ENCODE data around the gene SLC28A3.

Gene SLC28A3

DNA sequence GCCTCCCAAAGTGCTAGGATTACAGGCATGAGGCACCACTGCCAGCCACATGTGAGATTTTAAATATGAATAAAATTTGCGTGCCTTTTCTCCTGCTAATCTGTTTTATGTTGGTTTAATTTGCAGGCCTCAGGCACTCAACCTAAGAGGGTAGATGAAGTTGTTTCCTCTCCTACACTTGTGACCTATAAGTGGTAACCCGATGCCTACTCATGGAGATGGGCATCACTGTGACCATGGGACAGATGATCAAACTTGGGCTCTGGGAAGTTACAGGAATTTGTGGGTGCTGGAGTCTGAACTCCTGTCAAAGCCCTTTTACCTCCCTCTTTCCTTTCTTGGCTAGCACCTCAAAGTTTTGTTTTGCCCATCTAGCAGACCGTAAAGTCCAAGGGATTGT, 1.1 kb downstream of the SLC28A3 start:
- DNase-seq: no peak

DNA sequence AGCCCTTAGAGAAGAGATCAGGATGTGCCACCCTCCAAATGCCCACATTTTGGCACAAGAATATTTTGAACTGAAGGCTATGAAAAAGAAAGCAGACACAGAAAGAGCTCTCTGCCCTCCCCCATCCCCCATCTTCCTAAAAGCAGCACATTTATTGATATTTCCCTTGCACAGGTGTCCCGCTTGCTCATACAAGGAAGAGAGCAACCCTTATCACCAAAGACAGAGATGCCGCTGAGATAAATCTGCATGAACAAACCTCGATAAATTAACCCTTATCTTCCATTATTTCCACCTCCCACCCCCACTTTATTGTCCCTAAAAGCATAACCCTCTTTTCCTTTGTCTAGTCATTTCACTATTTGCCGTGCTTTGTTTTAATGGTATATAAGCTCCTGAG, 1.8 kb downstream of the SLC28A3 start:
- DNase-seq: no peak

DNA sequence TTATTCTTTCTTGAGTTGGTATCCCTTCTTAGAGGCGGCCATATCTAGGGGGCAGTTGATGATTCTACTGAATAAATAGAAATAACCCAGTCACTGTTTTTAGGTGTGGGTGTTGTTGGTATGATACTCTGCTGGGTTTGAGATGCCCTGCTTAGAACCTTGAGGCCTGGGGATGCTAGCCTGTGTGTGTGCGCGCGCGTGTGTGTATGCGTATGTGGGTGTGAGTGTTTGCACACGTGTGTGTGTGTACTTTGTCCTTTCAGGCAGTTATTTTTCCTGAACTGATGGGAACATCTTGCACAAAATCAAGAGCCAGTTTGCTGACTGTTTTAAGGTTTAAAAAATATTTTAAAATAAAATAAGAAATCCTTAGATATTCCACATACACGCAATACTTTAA, 3.3 kb downstream of the SLC28A3 start:
- DNase-seq: no peak

DNA sequence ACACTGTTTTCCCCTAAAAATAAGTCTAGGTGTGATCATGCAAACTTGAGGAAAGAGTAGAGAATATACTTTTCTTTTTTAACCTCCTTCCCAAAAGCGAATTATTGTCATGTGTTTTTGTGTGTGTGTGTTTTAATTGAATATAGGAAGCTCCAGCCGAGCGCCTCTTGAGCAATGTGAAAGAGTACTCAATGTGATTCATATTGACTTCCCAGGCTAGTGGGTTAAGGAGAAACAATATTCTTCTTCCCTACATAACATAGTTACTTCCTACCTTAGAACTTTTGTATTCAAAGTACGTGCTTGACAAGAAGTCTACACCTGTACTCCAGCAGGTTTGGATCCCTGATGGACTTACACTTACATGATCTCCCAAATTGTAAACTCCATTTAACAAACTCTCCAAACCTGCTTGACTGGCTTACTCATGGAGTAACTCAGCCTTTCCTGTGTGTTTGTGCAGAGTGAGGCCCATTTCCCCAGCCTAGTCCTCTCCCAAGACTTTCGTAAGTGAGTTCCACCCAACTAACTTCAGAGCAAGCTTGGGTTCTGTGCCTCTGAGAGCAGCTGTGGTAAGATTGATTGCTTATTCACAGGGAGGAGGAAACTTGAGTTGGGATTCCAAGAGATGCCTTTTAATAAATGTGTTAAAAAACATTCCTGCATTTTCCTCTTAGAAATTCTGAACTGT, 9.3 kb downstream of the SLC28A3 start:
- no peak for DNase-seq

DNA sequence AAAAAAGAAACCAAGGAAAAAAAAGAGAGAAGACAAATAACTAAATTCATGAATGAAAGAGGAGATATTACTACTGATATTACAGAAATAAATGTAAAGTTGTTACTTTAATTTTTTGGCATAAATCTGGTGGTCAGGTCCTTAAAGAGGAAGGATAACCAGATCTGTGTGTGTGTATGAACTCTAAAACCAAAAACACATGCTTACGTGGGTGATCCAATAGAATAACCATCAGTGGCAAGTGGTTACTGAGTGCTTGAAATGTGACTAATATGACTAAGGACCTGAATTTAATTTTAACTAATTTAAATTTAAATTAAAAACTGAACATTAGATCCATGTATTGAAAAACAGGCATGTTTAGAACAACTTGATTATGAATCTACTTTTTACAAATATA, 10.3 kb downstream of the SLC28A3 start:
- DNase-seq: no peak

DNA sequence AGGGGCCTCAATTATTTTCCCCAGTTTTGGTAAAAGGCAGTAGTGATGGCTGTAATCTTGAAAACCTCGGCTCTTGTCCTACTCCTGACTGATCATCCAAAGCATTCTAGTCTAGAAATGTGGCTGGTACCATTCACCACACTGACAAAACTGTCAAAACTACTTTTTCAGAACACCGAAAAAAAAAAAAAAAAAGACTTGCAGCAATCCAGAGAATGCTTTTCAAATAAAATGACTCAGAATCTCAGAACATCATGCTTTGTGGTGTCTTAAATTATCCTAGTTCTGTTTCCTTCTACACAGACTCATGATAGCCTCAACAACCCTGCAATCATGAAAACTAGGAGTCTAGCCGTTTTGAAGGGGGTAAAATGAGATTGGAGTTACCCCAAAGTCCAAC, 13.4 kb downstream of the SLC28A3 start:
- no peak for DNase-seq

DNA sequence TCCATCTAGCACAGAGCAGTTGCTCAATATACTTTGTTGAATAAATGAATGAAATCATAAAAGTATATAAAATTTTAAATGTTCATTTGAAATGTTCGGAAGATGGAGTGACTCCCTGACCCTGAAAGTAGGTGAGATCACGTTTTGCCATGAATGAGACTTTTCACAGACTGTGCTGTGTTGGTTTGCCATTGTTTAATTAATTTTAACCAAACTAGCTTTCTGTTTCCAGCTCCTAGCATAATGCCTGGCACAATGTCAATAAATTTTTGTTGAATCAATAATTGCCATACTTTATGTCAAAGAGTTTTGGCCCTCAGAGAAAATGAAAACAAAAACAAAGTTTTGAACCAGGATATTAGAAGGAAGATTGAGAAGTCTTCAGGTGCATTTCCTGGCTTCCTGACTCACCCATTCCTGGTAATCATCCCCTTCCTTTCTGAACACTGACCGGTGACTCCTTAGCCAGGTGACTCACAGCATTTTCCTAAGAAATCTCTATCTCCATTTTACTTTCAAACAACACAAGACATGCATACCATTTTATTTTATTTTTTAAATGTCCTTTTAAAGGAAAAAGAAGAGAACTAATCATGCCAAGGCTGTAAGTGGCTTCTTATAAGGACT, 15.1 kb downstream of the SLC28A3 start:
- no peak for DNase-seq

DNA sequence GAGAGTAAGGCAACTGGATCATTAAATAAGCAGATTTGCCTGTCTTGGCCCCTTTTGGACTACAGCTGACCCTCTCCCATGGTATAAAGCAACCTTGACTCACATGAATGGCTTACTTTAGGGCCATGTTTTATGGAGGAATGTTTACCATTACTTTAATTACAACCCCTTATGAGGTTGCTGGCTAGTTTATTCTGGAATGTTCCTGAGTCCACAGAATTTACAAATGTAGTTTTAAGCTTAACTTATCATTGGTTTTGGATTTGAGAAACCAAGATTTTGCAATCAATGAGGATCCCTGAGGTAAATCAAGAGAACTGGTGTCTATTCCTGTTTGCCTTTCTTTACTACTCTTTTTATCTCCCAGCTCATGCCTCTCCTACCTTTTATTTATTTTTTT, 15.7 kb downstream of the SLC28A3 start:
- DNase-seq: no peak

DNA sequence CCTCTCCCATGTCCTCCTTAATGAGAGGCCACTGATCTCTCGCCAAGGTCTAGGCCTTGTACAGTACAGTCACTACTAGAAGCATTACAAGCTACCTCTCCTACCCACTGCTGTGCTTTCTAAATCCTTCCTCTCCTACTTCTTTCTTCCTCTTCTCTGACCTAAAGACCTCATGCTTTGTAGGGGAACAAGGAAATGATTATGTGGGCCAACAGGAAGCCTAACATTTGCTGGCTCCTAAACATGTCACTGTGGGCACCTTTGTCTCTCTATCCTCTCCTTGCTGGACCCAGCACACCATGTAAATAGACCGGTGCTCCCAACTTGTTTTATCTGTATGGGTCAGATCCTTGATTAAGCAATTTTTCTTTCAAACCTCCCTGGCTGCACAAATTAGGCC, 16.7 kb downstream of the SLC28A3 start:
- DNase-seq: no peak

DNA sequence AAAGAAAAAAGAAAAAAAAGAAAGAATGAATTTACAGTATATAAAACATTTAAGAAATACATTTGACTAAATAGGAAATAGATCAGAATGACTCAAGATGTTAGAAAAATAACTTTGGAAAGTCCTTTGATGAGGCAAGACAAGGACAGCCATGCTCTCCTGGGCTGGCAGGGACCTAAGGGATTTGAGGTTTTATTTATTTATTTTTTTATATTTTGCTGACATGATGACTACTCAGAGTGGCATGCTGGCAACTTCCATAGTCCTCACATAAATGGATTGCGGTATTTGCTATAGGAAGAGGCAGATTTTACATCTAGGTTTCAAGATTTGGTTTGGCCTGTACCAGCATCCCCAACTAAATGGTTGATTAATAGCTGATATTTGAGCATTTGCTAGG, 17.7 kb downstream of the SLC28A3 start:
- no peak for DNase-seq

DNA sequence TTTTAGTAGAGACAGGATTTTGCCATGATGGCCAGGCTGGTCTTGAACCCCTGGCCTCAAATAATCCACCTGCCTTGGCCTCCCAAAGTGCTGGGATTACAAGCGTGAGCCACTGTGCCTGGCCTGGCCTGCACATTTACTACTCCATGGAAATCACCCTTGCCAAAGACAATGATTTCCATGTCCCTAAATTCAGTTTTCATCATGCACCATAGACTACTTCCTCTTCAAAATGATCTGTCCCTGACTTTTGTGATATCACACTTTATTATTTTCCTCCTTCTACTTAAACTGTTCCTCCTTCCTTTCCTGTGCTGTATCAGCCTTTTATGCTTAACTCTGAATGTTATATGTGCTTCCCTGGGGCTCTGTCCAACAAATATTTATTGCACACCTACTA, 20.3 kb downstream of the SLC28A3 start:
- DNase-seq: no peak

DNA sequence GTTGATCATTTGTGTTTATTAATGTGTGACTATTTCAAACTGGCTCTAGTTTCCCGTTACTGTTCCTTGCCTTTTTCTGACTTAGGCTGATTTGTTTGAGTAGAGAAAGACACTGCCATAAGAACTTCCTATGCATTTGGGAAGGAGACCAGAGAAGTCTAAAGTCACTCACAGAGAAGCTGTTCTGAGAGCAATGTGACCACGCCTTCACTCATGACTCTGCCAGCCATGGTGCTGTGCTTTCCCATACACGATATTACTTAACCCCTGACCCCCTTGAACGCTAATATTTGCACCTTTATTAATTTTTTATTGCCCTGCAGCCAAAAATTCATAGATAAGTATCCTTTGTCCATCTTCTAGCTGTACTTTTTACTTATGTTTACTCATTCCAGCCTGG, 20.9 kb downstream of the SLC28A3 start:
- no peak for DNase-seq

DNA sequence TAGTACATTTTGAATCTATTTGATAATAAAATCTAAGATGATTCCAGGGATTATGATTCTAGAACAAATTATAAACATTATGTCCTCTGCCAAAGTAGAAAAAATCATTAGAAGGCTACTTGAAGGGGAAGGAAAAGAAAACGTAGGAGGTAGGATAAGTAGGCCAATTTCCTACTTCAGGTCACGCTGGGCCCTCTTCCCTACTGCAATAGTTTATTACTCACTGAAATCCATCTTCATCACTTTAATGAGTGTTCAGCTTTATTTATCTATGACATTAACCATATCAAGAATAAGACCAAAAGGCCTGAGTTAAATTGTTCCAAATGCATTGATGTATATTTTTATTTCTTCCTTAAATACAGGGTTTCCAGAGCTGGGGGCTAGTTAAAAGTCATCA, 21.6 kb downstream of the SLC28A3 start:
- DNase-seq: no peak

DNA sequence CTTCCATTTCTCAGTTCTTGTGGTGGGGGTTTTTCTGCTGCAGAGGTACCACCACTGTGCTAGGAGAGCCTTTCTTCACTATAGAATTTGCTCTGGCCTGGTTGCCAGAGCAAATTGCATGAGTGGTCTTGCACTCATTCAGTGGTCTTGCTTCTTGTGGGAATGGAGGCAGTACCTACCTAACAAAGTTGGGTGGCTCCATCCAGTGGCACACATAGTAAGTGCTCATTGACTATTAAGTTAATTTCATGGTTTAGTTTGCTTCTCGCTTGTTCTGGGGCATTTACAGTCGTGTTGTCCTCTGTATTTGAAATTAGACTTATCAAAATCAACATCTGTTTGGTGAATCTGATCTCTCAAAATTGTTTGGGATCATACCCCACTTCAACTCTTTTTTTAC, 23.0 kb downstream of the SLC28A3 start:
- DNase-seq: no peak

DNA sequence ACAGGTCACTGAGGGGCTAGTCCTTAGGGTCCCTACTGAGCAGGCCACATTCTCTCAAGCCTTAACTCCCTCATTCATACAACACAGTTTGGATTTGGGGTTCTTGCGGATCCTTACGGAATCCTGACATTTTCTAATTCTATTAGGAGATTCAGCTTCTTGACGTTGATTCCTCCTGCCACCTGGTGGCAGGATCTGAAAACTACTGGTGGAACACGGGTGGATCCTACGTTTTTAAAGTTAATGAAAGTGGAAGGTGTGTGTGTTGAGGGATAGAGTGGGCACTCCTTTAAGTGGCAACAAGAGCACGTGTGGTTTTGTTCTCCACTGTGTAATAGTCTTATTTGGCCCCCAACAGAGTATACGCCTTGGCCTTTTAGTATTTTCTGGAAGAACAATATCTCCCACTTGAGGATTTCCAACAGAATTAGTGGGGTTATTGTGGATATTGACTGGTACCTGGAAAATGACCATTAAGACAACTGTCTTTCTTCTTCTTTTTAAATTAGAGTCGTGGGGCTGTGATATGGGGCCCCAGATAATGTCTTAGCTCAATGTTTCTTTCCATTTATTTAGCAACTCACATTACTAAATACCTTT, 25.2 kb downstream of the SLC28A3 start:
- peak; percentile 19 for DNase-seq

DNA sequence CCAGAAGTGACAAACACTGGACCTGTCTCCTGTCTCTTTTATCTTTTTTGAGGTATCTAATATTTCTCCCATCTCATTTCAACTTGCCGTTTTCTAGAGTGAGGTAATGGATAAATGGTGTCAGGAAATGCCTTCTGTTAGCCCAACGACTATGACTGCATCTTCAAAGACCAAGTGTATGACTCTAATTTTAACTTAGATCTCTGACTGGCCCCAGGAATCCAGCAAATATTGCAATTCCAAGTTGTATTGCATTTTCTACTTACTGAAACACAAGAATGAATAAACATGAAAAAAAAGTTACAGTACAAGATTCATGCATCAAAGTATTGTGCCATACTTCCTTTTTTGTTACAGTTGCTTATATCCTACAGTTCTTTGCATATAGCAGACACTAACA, 26.3 kb downstream of the SLC28A3 start:
- DNase-seq: no peak

DNA sequence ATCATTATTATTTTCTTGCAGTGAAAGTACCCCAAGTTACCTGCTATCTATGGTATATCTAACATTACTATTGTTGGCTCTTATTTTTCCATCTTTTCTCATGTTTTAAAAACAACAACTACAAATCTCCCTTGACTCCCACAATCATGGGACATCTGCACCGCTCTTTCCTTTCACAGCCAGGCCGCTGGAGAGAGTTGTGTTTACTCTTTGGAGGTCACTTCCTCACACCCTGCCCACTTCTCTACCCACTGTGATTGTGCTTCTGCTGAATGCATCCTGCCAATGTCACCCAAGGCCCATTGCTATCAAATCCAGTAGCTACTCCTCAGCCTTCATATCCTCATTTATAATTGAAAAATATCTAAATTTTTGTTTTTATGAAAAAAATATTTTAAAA, 29.7 kb downstream of the SLC28A3 start:
- DNase-seq: no peak

DNA sequence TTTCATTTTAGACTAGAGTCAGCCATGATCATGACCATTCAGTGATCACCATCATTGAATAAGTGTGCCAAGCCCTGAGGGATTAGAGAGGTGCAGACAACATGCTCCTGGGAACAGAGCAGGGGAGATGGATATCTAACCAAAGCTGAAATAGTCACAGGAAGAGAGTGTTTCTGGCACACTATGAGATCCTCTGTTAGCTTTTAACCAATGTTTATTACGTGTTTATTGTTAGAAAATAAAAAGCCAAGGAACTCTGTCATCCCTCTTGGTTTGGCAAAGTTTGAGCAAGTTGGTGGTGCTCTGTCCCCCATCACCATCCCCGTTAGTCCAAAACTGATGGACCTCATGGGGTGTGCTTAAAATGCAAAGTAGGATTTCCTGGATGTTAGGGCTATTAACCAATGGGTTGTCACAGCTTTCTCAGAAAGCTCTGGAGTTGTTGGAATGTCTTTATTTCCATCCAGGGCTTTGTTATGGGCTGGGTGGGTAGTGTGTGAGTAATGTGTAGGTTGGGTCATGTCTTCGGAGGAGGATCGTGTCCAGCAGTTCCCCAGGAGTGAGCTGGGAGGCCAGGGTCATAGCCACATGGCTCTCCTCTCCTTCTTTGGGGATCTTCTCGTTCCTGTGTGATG, 34.9 kb downstream of the SLC28A3 start:
- no peak for DNase-seq

DNA sequence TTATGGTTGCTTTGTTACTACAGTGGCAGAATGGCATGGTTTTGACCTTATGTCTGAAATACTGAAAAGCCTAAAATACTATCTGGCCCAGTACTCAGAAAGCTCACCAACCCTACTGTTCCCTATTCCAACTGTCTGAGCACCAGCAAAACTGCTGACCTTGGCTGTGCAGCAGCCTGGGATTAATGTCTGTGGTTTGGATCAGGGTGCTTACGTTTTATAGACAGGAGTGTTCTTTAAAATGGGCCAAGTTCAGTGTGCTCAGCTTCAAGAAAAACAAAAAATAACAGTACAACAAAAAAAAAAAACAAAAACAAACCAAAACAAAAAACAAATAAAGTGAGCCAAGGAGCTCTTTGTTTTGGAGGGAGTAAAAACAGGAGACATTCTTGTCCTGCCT, 36.4 kb downstream of the SLC28A3 start:
- DNase-seq: no peak

DNA sequence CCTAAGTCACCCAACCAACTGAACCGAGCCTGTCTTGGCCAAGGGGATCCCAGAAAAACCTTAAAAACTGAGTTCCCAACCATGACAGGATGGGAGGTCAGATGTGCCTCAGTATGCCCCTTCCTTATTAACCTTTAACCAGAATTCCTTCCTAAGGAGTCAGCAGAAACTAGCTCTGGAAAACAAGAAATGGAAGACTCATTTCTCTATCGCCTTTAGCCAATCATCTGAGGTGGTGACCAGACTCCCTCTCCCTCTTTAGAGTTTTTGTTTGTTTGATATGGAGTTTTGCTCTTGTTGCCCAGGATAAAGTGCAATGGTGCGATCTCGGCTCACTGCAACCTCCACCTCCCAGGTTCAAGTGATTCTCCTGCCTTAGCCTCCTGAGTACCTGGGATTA, 37.5 kb downstream of the SLC28A3 start:
- DNase-seq: no peak

DNA sequence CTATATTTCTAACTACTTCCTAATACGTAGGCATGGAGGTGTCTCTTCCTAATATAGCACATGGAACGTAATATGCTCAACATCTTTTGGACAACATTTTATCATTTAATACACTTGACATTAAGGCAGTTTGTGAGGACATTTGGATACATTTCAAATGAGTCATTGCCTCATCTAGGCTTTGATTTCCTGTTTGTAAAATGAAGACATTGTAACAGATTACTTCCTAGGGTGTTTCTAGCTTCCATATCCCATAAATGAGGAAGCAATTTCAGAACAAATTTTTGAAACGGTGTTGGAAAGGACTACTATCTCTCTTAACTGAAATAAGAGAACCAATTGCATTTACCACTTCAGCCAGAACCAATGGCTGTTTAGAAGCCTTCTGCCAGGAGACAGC, 38.7 kb downstream of the SLC28A3 start:
- no peak for DNase-seq

DNA sequence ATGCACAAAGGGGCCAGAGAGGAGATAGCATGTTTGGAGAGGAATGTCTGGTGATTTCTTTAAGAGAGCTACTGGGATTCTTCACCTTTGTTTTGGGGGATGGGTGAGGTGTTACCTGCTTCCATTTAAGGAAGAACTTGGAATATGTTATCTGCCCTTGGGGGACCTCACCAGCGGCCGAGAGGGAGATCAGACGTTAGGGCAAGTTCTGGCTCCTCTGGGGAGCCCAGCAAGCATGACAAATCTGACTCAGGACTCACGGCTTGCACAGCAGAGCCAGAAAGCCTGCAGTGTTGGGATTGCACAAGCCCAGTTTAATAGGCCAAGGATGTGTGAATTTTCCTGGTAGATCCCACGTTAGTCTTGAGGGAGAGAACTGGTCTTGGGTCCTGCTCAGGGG, 40.3 kb downstream of the SLC28A3 start:
- no peak for DNase-seq

DNA sequence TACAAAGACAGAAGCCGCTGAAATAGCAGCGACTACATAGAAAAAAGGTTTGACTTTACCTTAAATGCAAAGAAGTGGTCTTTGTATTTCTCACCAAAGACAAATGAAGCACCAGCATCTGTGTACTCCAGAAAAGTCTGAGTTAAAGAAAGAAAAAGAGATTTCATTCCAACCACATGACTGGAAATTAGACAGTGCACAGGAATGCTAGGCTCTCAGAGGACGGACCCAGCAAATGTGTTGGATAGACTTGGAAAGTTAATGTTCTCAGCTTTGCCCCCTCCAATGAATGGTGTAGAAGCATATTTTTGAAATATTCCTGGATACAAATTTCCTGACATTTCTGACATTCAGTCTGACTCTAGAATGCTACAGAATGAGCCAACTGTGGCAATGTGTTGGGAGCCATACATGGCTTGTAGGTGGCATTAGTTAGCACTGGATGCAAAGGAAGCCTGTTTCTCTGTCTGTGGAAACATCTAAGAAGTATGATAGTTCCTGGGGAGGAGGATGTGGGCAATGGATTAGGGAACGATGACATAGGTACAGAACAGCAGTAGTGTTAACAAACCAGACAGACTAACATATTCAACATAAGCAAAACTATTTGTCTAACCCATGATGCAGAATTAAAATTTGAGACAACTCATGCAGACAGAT, 43.3 kb downstream of the SLC28A3 start:
- no peak for DNase-seq
